ENCODE results near the gene KCNMA1.

Gene KCNMA1

DNA sequence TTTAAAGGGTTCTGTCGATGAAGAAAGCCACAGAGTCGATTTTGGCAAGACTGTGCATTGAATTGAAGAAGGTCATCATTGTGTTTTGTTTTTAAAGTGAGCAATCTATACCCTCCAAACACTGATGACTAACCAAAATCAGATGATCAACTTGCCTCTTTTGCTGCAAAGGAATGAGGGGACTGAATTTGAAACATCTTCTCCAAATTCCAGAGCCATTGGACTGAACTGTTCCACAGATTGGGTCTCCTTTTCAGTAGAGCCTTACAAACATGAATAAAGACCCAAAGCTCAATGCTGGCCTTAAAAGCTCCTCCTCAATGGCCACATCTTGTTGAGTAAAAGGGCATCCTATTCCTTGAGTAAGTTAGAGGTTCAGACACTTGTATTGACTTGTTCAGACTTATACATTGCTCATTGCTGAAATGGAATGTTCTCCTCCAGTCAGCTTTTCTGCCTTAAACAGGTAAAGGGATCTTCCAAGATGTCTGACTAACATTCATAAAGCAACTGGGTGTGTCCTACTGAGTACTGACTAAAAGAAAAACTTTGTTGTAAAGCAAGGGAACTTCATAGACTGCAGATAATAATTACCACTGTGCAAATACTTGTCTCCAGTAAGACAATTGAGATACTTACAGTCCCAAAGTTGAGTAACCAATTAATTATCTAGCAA is 630.6 kb downstream of the KCNMA1 start:
- TF ChIP-seq, protein P1, sequence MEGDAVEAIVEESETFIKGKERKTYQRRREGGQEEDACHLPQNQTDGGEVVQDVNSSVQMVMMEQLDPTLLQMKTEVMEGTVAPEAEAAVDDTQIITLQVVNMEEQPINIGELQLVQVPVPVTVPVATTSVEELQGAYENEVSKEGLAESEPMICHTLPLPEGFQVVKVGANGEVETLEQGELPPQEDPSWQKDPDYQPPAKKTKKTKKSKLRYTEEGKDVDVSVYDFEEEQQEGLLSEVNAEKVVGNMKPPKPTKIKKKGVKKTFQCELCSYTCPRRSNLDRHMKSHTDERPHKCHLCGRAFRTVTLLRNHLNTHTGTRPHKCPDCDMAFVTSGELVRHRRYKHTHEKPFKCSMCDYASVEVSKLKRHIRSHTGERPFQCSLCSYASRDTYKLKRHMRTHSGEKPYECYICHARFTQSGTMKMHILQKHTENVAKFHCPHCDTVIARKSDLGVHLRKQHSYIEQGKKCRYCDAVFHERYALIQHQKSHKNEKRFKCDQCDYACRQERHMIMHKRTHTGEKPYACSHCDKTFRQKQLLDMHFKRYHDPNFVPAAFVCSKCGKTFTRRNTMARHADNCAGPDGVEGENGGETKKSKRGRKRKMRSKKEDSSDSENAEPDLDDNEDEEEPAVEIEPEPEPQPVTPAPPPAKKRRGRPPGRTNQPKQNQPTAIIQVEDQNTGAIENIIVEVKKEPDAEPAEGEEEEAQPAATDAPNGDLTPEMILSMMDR (IDR thresholded peaks at IDR 0.05) = no peak
- TF ChIP-seq ZFX (IDR thresholded peaks at IDR 0.05; ENCODE audit: borderline replicate concordance) = no peak
- no peak overlapping the region for H3K27ac ChIP-seq

- no peak overlapping the region for H3K27ac ChIP-seq
- no peak for TF ChIP-seq ZFX (IDR thresholded peaks at IDR 0.05; ENCODE audit: borderline replicate concordance)
- TF ChIP-seq, protein P1 (IDR thresholded peaks at IDR 0.05) = no peak
These were observed 631.7 kb downstream of the KCNMA1 start for GRCh38 chr10:77005871-77006270.

GRCh38 chr10:77004917-77005564 is 632.6 kb downstream of the KCNMA1 start:
- TF ChIP-seq ZFX (IDR thresholded peaks at IDR 0.05; ENCODE audit: borderline replicate concordance) = no peak
- TF ChIP-seq, protein P1 (IDR thresholded peaks at IDR 0.05) = peak; percentile 86
- H3K27ac ChIP-seq = no peak overlapping the region

DNA sequence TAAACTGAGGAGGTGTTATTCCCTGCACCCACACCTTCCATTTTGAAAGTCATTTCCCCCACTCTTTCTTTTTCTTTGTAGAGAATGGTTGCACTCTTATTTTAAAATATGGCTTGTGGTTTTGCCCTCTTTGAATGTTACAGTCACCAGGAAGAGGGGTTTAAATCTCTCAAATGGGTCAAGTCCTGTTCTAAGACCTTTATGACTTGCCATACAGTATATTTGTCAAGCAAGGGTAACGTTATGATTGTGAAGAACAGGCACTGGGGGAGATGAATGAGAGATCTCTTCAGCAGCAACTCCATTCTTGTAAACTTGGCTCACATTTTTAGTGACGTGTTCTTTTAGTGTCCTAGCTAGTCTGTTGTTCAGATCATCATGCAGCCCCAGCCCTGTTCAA is 634.7 kb downstream of the KCNMA1 start:
- TF ChIP-seq, protein P1 (IDR thresholded peaks at IDR 0.05) = no peak
- TF ChIP-seq ZFX (IDR thresholded peaks at IDR 0.05; ENCODE audit: borderline replicate concordance) = no peak
- H3K27ac ChIP-seq = no peak overlapping the region

- TF ChIP-seq ZFX (IDR thresholded peaks at IDR 0.05; ENCODE audit: borderline replicate concordance) = no peak
- TF ChIP-seq, protein P1 (IDR thresholded peaks at IDR 0.05) = no peak
- H3K27ac ChIP-seq = no peak overlapping the region
These were observed 636.4 kb downstream of the KCNMA1 start for GRCh38 chr10:77001206-77001605.

DNA sequence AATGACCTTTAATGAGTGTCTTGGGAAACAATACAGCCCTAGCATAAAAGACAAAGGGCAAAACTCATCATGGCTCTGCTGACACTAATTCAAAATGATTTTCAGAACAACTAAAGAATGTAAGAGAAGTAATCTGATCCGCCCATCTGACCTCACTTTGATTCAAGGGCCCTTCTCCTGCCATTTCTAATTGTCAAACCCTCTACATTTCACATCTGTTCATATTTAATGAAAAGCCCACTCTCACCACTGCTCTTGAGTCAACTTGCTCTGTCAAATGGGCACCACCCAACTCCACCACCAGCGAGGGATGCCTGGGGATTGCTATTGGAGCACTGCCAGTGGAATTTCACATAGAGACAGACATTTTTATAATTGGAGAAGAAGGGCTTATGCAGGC is 639.2 kb downstream of the KCNMA1 start:
- H3K27ac ChIP-seq = no peak overlapping the region
- TF ChIP-seq, protein P1 (IDR thresholded peaks at IDR 0.05) = no peak
- no peak for TF ChIP-seq ZFX (IDR thresholded peaks at IDR 0.05; ENCODE audit: borderline replicate concordance)

DNA sequence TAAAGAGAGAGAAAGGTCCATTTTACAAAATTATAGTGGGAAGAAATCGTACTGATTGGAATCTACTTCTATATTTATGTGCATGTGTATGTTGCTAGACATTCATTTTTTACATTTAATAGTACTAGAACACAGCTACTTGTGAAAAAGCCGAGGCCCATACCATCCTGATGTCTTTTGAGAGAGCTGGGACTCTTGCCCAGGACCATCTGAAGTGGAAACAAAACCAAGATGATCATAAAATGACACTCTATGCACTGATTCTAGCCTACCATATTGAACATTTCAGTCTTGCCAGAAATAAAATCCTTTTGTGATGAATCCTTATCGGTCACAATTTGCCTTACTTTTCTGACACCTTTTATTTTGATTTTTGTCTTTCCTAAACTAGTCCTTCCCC is 640.0 kb downstream of the KCNMA1 start:
- H3K27ac ChIP-seq = no peak overlapping the region
- TF ChIP-seq, protein P1 (IDR thresholded peaks at IDR 0.05) = no peak
- no peak for TF ChIP-seq ZFX (IDR thresholded peaks at IDR 0.05; ENCODE audit: borderline replicate concordance)

All from 22Rv1 (cell line).